HEK293 (cell line): ENCODE measurements around the gene GNAI1.
A peak's percentile ranks its signal among the peaks of the same experiment; 100 is the strongest.

Source experiments
- CTCF ChIA-PET: fragments of 350-600 bp; formaldehyde crosslinking; extraction: SDS; loops from one replicate; lab custom pipeline; 2021; ENCODE audit warnings: antibody characterized with exemption; lab: Yijun Ruan, JAX
- POLR2A ChIA-PET: fragments of 300-600 bp; formaldehyde crosslinking; extraction: SDS; loops from one replicate; lab custom pipeline; 2020; ENCODE audit warnings: antibody characterized with exemption, inconsistent platforms; lab: Yijun Ruan, JAX
- H3K27ac ChIP-seq: fragments of 200-500 bp; sonication (Bioruptor generic); 2 replicates; pipeline ENCODE4 v1.5.1; 2014; ENCODE audit warnings: low read depth, low read length, control low read depth, inconsistent platforms; ENCODE audit errors: extremely low read depth
- H3K36me3 ChIP-seq, 2 experiments: fragments of 200-500 bp in 1 of 2; sonication (Bioruptor generic) in 1 of 2; 1 replicate in 1 of 2; 2 replicates in 1 of 2; pipeline ENCODE4 v1.5.1; 2014 to 2017; ENCODE audit warnings: inconsistent platforms in 2 of 2, low read length in 2 of 2; ENCODE audit not compliant: control insufficient read depth in 2 of 2, insufficient read depth in 1 of 2
- H3K4me1 ChIP-seq: fragments of 200-500 bp; sonication (Bioruptor generic); 2 replicates; pipeline ENCODE4 v1.5.1; 2014; ENCODE audit warnings: mild to moderate bottlenecking, low read length, inconsistent platforms; ENCODE audit not compliant: control insufficient read depth, insufficient read depth
- H3K4me3 ChIP-seq: 2 replicates; pipeline ENCODE4 v1.5.1; 2011; ENCODE audit warnings: low read depth, mild to moderate bottlenecking, control low read depth, low read length, moderate library complexity
- H3K9me3 ChIP-seq: fragments of 200-500 bp; sonication (Bioruptor generic); 2 replicates; pipeline ENCODE4 v1.5.1; 2014; ENCODE audit warnings: low read depth, low read length, inconsistent platforms; ENCODE audit not compliant: control insufficient read depth, insufficient read depth
- CTCF ChIP-seq: fragments of 450-650 bp; formaldehyde crosslinking; IDR thresholded peaks from 2 replicates; pipeline ENCODE4 v1.5.1; 2016; ENCODE audit warnings: missing biosample characterization, missing genetic modification characterization
- EGR2 ChIP-seq: fragments of 450-650 bp; formaldehyde crosslinking; IDR thresholded peaks from 2 replicates; pipeline ENCODE4 v1.5.1; 2016; ENCODE audit warnings: low read depth, missing biosample characterization, missing genetic modification characterization
- GLIS2 ChIP-seq: fragments of 450-650 bp; formaldehyde crosslinking; IDR thresholded peaks from 2 replicates; pipeline ENCODE4 v1.5.1; 2016; ENCODE audit warnings: missing biosample characterization, missing genetic modification characterization
- KLF10 ChIP-seq: fragments of 450-650 bp; IDR thresholded peaks from 2 replicates; pipeline ENCODE4 v1.5.1; 2018; ENCODE audit warnings: missing biosample characterization, mild to moderate bottlenecking, missing genetic modification characterization
- KLF9 ChIP-seq: fragments of 450-650 bp; formaldehyde crosslinking; IDR thresholded peaks from 2 replicates; pipeline ENCODE4 v1.5.1; 2016; ENCODE audit warnings: missing biosample characterization, missing genetic modification characterization, low read depth
- OVOL3 ChIP-seq: fragments of 450-650 bp; formaldehyde crosslinking; IDR thresholded peaks from 2 replicates; pipeline ENCODE4 v1.5.1; 2016; ENCODE audit warnings: missing biosample characterization, missing genetic modification characterization
- REST ChIP-seq: fragments of 450-650 bp; formaldehyde crosslinking; IDR thresholded peaks from 2 replicates; pipeline ENCODE4 v1.5.1; 2016; ENCODE audit warnings: missing biosample characterization, missing genetic modification characterization
- ZBTB17 ChIP-seq: fragments of 450-650 bp; formaldehyde crosslinking; IDR thresholded peaks from 2 replicates; pipeline ENCODE4 v1.5.1; 2016; ENCODE audit warnings: missing biosample characterization, missing genetic modification characterization
- ZBTB20 ChIP-seq: fragments of 450-650 bp; formaldehyde crosslinking; IDR thresholded peaks from 2 replicates; pipeline ENCODE4 v1.5.1; 2016; ENCODE audit warnings: missing biosample characterization, missing genetic modification characterization
- ZBTB26 ChIP-seq: fragments of 450-650 bp; formaldehyde crosslinking; optimal IDR thresholded peaks from 2 replicates; pipeline ENCODE3; 2016; ENCODE audit warnings: missing biosample characterization, mild to moderate bottlenecking, missing genetic modification characterization
- ZBTB8A ChIP-seq: fragments of 450-650 bp; formaldehyde crosslinking; IDR thresholded peaks from 2 replicates; pipeline ENCODE4 v1.5.1; 2016; ENCODE audit warnings: missing biosample characterization, missing genetic modification characterization
- ZEB2 ChIP-seq: fragments of 450-650 bp; formaldehyde crosslinking; IDR thresholded peaks from 2 replicates; pipeline ENCODE4 v1.5.1; 2016; ENCODE audit warnings: missing biosample characterization, missing genetic modification characterization
- ZFP41 ChIP-seq: fragments of 450-650 bp; formaldehyde crosslinking; IDR thresholded peaks from 2 replicates; pipeline ENCODE4 v1.5.1; 2016; ENCODE audit warnings: missing biosample characterization, missing genetic modification characterization, borderline replicate concordance
- ZIC2 ChIP-seq: fragments of 450-650 bp; formaldehyde crosslinking; IDR thresholded peaks from 2 replicates; pipeline ENCODE4 v1.5.1; 2016; ENCODE audit warnings: missing biosample characterization, missing genetic modification characterization
- ZNF138 ChIP-seq: fragments of 450-650 bp; formaldehyde crosslinking; IDR thresholded peaks from 2 replicates; pipeline ENCODE4 v1.5.1; 2016; ENCODE audit warnings: missing biosample characterization, missing genetic modification characterization, borderline replicate concordance
- ZNF140 ChIP-seq: fragments of 450-650 bp; formaldehyde crosslinking; IDR thresholded peaks from 2 replicates; pipeline ENCODE4 v1.5.1; 2016; ENCODE audit warnings: missing biosample characterization, missing genetic modification characterization
- ZNF2 ChIP-seq: fragments of 450-650 bp; formaldehyde crosslinking; IDR thresholded peaks from 2 replicates; pipeline ENCODE4 v1.5.1; 2016; ENCODE audit warnings: missing biosample characterization, missing genetic modification characterization
- ZNF221 ChIP-seq: fragments of 450-650 bp; formaldehyde crosslinking; IDR thresholded peaks from 2 replicates; pipeline ENCODE4 v1.5.1; 2017; ENCODE audit warnings: missing biosample characterization, missing genetic modification characterization, borderline replicate concordance
- ZNF24 ChIP-seq: fragments of 450-650 bp; formaldehyde crosslinking; IDR thresholded peaks from 2 replicates; pipeline ENCODE4 v1.5.1; 2016; ENCODE audit warnings: missing biosample characterization, missing genetic modification characterization
- ZNF449 ChIP-seq: fragments of 450-650 bp; formaldehyde crosslinking; IDR thresholded peaks from 2 replicates; pipeline ENCODE4 v1.5.1; 2017; ENCODE audit warnings: missing biosample characterization, mild to moderate bottlenecking, missing genetic modification characterization, moderate library complexity
- ZNF473 ChIP-seq: fragments of 450-650 bp; formaldehyde crosslinking; IDR thresholded peaks from 2 replicates; pipeline ENCODE4 v1.5.1; 2017; ENCODE audit warnings: missing biosample characterization, missing genetic modification characterization
- ZNF529 ChIP-seq: fragments of 450-650 bp; formaldehyde crosslinking; IDR thresholded peaks from 2 replicates; pipeline ENCODE4 v1.5.1; 2017; ENCODE audit warnings: missing genetic modification characterization, missing biosample characterization; ENCODE audit not compliant: insufficient replicate concordance
- ZNF558 ChIP-seq: fragments of 450-650 bp; formaldehyde crosslinking; IDR thresholded peaks from 2 replicates; pipeline ENCODE4 v1.5.1; 2016; ENCODE audit warnings: missing biosample characterization, missing genetic modification characterization
- ZNF624 ChIP-seq: fragments of 450-650 bp; formaldehyde crosslinking; IDR thresholded peaks from 2 replicates; pipeline ENCODE4 v1.5.1; 2017; ENCODE audit warnings: missing biosample characterization, missing genetic modification characterization
- ZNF664 ChIP-seq: fragments of 450-650 bp; formaldehyde crosslinking; IDR thresholded peaks from 2 replicates; pipeline ENCODE4 v1.5.1; 2016; ENCODE audit warnings: missing biosample characterization, missing genetic modification characterization
- ZNF776 ChIP-seq: fragments of 450-650 bp; formaldehyde crosslinking; IDR thresholded peaks from 2 replicates; pipeline ENCODE4 v1.5.0; 2017; ENCODE audit warnings: missing biosample characterization, missing genetic modification characterization, borderline replicate concordance
- ZNF777 ChIP-seq: fragments of 450-650 bp; formaldehyde crosslinking; IDR thresholded peaks from 2 replicates; pipeline ENCODE4 v1.5.1; 2017; ENCODE audit warnings: missing biosample characterization, missing genetic modification characterization, borderline replicate concordance
- ZXDB ChIP-seq: fragments of 450-650 bp; formaldehyde crosslinking; IDR thresholded peaks from 2 replicates; pipeline ENCODE4 v1.5.1; 2016; ENCODE audit warnings: missing biosample characterization, missing genetic modification characterization

GNAI1 gene

GRCh38 chr7:80134536-80135308, at the start of gene GNAI1:
Gene GNAI1, plus strand, starts transcription at chr7:80134831. Its CDS starts 330 bp downstream, at chr7:80135161.
- POLR2A ChIA-PET = interaction anchor here (0.5 to 1.7 kb wide), 8 partner anchors 9 to 1211 kb away, joined by 3 to 8 read pairs (median 4); no protein-coding TSS in a partner anchor
- no peak for TF ChIP-seq ZNF624 (tag by site-specific recombination)
- no peak for TF ChIP-seq ZNF664 (tag by site-specific recombination)
- no peak for TF ChIP-seq EGR2 (tag by site-specific recombination)
- no peak for TF ChIP-seq ZFP41 (tag by site-specific recombination)
- TF ChIP-seq GLIS2 = peak; percentile 10; the same call in 1 of the 2 replicates
- no peak for TF ChIP-seq ZNF558 (tag by site-specific recombination)
- peak; percentile 24; the same call in 1 of the 2 replicates for TF ChIP-seq KLF9
- TF ChIP-seq ZNF777 (tag by site-specific recombination) = peak; percentile 19; the same call in 1 of the 2 replicates
- TF ChIP-seq ZBTB20 (tag by site-specific recombination) = peak; percentile 41; the same call in 1 of the 2 replicates
- TF ChIP-seq ZBTB8A = peak; percentile 92
- no peak for TF ChIP-seq ZNF24
- no peak for TF ChIP-seq ZNF221
- 0 out of 2 replicates have a peak, but pooled peaks have one; percentile 15 for TF ChIP-seq CTCF (tag by site-specific recombination)
- no peak for TF ChIP-seq ZNF138 (tag by site-specific recombination)
- TF ChIP-seq ZNF529 (tag by site-specific recombination) = no peak
- peak; percentile 64 for TF ChIP-seq ZBTB17 (tag by site-specific recombination)
- TF ChIP-seq ZNF140 (tag by site-specific recombination) = no peak
- peak; percentile 50; the same call in 1 of the 2 replicates for TF ChIP-seq ZEB2 (tag by site-specific recombination)
- peak; percentile 44 for TF ChIP-seq ZIC2
- 0 out of 2 replicates have a peak, but pooled peaks have one; percentile 24 for TF ChIP-seq REST (tag by site-specific recombination)
- TF ChIP-seq ZNF776 = no peak
- no peak for TF ChIP-seq ZNF2
- no peak for TF ChIP-seq ZNF473 (tag by site-specific recombination)
- TF ChIP-seq ZXDB (tag by site-specific recombination) = no peak
- peak; percentile 39; the same call in 1 of the 2 replicates for TF ChIP-seq ZNF449 (tag by site-specific recombination)
- TF ChIP-seq KLF10 (tag by site-specific recombination) = peak; percentile 65; the same call in 1 of the 2 replicates
- no peak for TF ChIP-seq OVOL3 (tag by site-specific recombination)
- peak; percentile 69 for TF ChIP-seq ZBTB26 (tag by site-specific recombination)

More at GRCh38 chr7:80134536-80135308, at the start of gene GNAI1:
- Histone ChIP-seq H3K9me3 (no peaks in the 10 kb centered on the region), H3K36me3 (no peaks in the 10 kb centered on the region), H3K27ac (peak within 1 kb of the TSS; percentile 90), H3K4me3 (peak within 1 kb of the TSS; percentile 97), H3K4me1 (peaks cover 15% of the 10 kb centered on the region)
- CTCF ChIA-PET = interaction anchor here (0.6 to 1.5 kb wide), 16 partner anchors 11 to 590 kb away, joined by 3 to 5 read pairs (median 3); no protein-coding TSS in a partner anchor
